HG03066 (cell line): ENCODE results near the gene RAC2.

Source experiments
- ATAC-seq: cut with Tn5 transposase; IDR thresholded peaks from one replicate; pipeline ENCODE4 v1.9.1; 2021; ENCODE audit warnings: low read depth; ENCODE audit not compliant: unreplicated experiment

Gene RAC2

GRCh38 chr22:37276776-37277175 lies 32.7 kb upstream of the RAC2 start:
- ATAC-seq: no peak

GRCh38 chr22:37275622-37276021 lies 31.6 kb upstream of the RAC2 start:
- ATAC-seq: no peak

GRCh38 chr22:37275134-37275533 lies 31.1 kb upstream of the RAC2 start:
- no peak for ATAC-seq

GRCh38 chr22:37274380-37274862 lies 30.4 kb upstream of the RAC2 start:
- ATAC-seq: no peak

GRCh38 chr22:37273846-37274225 lies 29.8 kb upstream of the RAC2 start:
- ATAC-seq: no peak

- no peak for ATAC-seq
Measured at GRCh38 chr22:37273126-37273845, 29.2 kb upstream of the RAC2 start.

GRCh38 chr22:37270928-37271650 lies 27.0 kb upstream of the RAC2 start:
- no peak for ATAC-seq

- ATAC-seq: no peak
Measured at GRCh38 chr22:37269936-37270678, 26.0 kb upstream of the RAC2 start.

GRCh38 chr22:37267661-37268413 lies 23.8 kb upstream of the RAC2 start:
- no peak for ATAC-seq

- no peak for ATAC-seq
Measured at GRCh38 chr22:37267135-37267587, 23.1 kb upstream of the RAC2 start.

- no peak for ATAC-seq
Measured at GRCh38 chr22:37266581-37267134, 22.6 kb upstream of the RAC2 start.

GRCh38 chr22:37263966-37264887 lies 20.2 kb upstream of the RAC2 start:
- ATAC-seq: no peak

GRCh38 chr22:37262346-37262745 lies 18.3 kb upstream of the RAC2 start:
- no peak for ATAC-seq

- ATAC-seq: no peak
Measured at GRCh38 chr22:37260901-37261336, 16.9 kb upstream of the RAC2 start.

GRCh38 chr22:37260155-37260795 lies 16.2 kb upstream of the RAC2 start:
- no peak for ATAC-seq

- ATAC-seq: no peak
Measured at GRCh38 chr22:37259540-37260029, 15.5 kb upstream of the RAC2 start.

- no peak for ATAC-seq
Measured at GRCh38 chr22:37258753-37259401, 14.8 kb upstream of the RAC2 start.
